Renal cortex interstitium (tissue), 11 donors: ENCODE results near the gene MTERF2. TPM values are rescaled to one million over a fixed set of nuclear protein-coding genes. Genes with fewer than 3 reads are reported as not detected.

Experiments
- DNase-seq, 11 donors: peaks; one replicate each; pipeline ENCODE4 v3.0.0-alpha.2; 2013; ENCODE audit warnings: low read depth in 9 of 11, low spot score in 4 of 11; ENCODE audit errors: extremely low read depth in 1 of 11
- polyA plus RNA-seq, 3 donors: library from polyadenylated mRNA; unstranded; fragments of 120-200 nt; gene quantifications; one replicate each; pipeline ENCODE4 v1.2.1, GENCODE V29; 2013; ENCODE audit not compliant: insufficient read length in 3 of 3

Gene MTERF2
- polyA plus RNA-seq, 3 donors: 29.5 to 34.2 (median 32.5) TPM

DNA sequence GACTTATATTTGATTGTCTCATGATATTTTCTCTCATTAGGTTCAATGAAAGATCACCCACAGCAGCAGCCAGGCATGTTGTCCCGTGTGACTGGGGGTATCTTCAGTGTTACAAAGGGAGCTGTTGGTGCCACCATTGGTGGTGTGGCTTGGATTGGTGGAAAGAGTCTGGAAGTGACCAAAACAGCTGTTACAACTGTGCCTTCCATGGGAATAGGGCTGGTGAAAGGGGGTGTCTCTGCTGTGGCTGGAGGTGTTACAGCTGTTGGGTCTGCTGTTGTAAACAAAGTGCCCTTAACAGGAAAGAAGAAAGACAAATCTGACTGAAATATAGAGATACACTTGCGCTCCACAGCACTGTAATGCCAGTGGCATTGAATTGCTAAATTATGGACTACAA lies 15.9 kb downstream of the MTERF2 start:
- no peak for DNase-seq

DNA sequence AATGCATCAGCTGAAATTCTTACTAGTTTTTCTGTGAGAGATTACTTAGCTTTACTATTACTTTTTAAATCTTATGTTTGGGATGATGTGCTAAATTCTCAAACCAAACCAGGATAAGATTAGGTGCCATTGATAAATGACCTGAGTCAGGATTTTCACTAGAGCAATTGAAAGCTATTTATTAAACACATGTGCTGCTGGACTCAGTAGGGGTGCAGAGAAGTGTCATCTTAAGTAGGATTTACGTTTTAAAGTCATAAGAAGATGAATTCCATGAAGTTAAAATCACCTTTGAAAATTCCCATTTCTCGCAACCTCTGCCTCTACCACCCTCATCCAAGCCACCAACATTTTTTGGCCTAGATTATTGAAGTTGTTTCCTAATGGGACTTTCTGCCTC lies 22.4 kb downstream of the MTERF2 start:
- DNase-seq: no peak

DNA sequence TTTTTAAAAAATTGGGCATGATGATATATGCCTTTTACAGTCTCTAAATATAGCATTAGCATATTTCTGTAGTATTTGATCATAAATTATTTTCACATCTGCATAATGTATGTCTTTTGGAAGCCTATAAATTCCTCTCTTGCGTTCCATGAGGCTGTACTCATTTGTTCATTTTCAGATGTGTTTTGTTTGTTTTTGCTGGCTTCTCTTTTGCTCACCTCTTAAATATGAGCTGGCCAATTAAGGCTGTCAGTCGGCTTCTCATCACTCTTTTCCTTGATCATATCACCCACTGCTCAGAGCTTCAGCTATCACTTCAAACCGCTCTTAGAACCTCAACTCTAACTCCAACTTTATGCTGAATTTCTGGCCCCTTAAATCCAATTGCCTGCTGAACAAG lies 24.7 kb downstream of the MTERF2 start:
- no peak for DNase-seq

DNA sequence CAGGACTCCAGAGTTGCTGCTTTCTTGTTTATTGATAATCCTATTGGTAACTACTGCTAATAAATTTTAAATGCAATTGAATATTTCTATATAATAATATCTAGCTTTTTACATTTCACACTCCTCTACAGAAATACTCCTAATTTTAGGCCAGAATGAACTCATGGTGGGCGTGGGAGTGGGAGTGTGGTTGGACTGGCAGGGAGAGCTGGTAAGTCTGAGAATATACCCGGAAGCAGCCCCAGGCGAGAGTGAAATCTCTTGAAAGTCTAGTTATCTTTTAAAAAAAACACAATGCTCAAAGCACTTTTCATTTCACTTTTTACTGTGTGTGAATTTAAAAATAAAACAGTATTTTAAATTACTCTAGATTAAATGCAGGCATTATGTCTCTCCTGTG lies 26.5 kb downstream of the MTERF2 start:
- no peak for DNase-seq

DNA sequence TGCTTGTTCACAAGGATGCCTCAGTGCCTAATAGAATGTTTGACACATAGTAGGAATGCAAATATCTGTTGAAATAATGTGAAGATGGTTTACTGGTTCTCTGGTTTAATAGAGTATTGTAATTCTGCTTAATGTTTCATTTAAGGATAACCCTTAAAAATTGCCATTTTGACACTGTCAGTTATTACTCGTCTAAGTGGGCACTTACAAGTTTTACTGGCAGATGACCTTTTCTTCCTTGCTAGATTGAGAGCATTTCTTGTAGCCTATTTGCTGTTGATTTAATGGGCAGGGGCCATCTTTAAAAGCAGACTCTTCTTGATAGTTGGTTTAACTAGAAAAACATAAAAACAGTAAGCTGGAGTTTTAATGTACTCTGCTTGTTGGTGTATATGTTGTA lies 29.4 kb downstream of the MTERF2 start:
- DNase-seq: no peak

DNA sequence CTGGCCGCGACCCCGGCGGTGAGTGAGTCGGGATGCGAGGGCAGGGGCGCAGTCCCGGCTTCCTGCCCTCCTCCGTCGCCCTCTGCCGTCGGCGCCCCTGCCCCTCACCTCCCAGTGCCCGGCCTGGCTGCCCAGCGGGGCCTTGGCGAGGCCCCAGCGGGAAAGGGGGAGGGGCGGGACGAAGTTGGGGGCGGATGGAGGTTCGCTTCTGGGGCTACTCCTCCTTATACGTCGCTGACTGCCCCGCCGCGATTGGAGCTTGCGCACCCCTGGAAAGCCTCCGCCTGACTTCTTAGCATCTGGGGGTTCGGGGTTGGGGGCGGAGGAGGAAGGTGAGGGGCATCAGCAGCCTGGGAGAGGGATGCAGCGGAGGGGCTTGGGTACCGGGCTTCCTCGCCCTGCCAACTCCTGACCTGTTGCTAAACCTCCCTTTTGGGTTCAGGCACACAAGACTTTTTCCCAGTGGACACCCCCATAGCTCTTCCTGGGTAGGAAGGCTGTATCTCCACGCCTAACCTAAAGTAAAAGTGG lies 30.8 kb downstream of the MTERF2 start:
- DNase-seq: peak in 10 of 11 donors; percentile 43 to 74 (median 60)

DNA sequence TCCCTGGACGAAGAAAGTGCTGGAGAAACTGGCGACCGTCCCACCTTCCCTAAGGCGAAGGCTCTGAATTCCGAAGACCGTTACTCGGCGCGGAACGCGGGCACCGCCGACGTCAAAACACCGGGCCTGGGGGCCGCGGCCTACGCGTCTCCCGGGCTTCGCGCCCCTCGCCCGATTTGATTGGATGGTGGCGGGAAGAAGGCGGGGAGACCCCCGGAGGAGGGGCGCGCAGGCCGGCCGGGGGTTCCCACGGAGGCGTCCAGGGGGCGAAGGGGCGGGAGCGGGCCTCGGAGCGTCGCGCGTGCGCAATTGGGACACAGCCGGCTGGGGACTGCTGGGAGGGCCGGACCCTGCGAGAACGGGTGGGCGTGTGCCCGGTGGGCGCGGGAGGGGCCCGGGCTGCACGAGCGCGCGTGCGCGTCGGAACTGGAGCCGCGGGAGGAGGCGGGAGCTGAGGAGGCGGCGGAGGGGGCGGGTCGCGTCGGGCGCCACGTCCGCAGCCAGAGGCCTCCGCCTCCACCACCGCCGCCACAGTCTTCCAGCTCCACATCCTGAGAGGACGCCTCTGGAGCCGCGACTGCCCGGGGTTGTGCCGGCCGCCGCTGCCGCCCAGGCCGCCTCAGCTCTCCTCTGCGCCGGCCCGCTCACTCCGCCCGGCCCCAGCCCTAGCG lies 31.4 kb downstream of the MTERF2 start, which contains the start of gene TMEM263:
Gene TMEM263 (plus strand): TSS at position 531 of the 671 bp plus-strand sequence. CDS start 11,210 bp downstream, outside the sequence.
- DNase-seq: peak; percentile 86 to 97 (median 96)

DNA sequence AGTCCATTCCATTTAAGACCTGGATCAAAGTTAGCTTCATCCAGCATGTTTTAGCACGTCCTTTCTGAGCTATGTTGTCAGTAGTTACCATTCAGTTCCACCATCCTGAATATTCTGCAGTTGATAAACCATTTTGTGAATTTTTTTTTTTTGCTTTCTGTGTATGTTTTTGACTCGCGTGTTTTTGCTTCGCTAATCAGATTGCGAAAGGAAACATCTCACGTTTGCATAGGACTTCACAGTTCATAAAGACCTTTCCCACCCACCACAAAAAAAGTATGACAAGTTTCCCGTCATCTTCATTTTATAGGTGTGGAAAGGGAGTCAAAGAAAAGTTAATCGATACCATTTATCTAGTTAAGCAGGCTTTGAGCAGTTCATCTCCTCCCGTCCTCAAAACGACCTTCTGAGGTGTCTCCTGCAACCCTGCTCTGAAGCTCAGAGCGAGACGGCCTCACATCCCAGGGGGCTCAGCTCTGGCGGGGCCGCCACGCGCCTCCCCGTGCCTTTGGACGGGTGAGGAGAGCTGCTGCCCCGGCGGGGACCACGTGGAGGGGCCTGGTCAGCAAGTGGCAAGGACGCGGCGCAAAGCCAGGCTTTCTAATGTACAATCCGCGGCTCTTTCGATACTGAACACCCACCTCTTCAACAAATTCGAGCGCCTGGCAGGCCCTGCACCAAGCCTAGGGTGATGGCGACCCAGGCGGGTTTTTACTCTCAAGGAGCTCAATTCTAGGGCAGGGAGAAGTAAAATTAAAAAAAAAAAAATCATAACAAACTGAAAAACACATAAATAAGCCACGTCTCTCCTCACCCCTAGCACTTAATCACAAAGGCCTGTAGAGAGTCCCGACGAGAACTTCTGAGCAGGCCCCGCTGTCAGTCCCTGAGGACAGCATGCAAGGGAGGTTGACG lies 32.2 kb downstream of the MTERF2 start:
- DNase-seq: no peak

DNA sequence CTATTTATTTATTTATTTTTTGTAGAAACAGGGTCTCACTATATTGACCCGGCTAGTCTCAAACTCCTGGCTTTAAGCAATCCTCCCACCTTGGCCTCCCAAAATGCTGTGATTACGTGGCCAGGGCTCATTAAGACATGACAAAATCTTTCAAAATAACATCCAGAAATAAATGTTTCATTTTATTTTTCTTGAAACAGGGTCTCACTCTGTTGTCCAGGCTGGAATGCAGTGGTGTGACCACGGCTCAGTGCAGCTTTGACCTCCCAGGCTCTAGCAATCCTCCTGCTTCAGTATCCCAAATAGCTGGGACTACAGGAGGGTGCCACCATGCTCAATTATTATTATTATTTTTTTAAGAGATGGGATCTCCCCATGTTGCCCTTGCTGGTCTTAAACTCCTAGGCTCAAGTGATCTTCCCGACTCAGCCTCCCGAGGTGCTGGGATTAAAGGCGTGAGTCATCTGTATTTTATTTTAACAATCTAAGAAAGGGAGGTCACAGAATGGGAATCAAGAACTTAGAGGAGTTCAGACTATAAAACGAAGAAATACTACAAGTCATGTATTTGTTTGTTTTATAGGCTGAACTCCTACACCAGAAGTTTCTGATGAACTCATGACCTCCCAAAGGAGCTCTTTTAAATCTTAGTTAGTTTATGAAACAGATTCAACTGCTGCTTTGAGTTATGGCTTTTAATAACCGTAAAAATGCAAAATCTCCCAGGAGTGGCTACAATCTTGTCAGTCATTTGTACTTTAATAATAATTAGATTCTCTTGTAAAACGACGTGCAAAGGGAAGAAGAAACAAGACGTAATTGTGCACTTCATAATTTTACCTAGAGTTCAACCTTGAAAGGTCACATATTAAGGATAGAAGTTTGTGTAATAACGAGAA lies 33.3 kb downstream of the MTERF2 start:
- no peak for DNase-seq

DNA sequence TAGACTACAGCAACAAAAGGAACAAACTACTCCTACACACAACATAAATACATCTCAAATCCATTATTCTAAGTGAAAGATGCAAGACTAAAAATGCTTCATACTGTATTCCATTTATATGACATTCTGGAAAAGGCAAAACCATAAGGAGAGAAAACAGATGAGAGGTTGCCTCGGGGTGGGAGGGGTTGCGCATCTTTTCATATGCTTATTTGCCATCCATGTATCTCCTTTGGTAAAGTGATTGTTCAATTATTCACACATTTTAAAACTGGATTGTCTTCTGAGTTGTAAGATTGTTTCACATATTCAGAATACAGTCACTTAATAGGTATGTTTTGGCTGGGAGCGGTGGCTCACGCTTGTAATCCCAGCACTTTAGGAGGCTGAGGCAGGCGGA lies 36.4 kb downstream of the MTERF2 start:
- no peak for DNase-seq

DNA sequence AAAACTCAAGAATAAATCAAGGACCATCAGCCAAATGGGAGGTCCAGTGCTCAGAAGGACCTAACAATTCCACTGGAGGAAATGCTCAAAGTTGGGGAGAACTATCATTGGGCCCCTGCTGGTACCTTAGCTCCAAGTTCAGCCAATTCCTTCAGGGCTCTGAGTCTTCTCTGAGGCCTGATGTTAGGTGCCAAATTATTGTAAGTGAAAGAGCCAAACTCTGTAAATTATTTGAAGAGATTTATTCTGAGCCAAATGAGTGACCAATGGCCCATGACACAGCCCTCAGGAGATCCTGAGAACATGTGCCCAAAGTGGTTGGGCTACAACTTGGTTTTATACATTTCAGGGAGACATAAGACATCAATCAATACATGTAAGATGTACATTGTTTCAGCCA lies 39.5 kb downstream of the MTERF2 start:
- no peak for DNase-seq

DNA sequence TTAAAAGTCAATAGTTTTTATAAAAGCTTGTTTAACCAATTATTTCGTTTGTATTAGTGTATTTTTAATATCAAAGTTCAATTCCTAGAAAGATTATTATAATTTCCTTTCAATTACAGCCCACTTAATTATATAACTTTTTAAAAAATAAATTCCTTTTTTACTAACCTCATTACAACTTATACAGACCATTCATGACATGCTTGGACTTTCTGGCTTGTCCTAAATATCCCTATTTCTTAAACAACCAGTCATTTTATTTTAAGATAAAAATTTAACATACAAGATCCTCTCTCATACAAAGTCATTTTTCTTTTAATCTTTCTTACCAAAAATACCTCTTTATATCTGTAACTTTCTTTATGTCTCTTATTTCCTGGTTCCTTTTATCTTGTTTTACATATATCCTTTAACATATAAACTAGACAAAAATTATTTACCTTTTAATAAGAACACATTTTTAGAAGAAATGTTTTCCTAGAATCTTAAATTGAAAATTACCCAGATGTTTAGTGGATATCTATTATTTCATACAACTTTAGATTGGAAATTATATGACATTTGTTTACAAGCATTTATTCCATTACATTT lies 41.6 kb downstream of the MTERF2 start:
- DNase-seq: no peak

DNA sequence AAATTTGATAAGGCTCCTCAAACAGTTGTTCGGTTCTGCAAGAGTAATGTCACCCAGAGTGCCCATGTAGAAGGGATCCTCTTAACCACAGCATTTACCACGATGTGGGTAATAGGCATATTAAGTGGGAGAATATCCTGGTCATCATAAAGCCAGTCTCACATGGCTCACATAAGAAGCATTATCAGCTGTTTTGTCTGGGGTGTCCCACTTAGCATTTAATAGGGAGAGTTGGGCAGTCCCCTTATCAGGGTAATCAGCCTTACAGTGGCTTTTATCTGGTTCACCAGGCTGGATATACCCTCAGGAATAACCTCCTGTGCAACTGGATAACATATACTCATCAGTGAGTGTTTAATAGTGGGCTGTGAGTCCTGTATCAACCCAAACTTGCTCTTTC lies 44.2 kb downstream of the MTERF2 start:
- no peak for DNase-seq

DNA sequence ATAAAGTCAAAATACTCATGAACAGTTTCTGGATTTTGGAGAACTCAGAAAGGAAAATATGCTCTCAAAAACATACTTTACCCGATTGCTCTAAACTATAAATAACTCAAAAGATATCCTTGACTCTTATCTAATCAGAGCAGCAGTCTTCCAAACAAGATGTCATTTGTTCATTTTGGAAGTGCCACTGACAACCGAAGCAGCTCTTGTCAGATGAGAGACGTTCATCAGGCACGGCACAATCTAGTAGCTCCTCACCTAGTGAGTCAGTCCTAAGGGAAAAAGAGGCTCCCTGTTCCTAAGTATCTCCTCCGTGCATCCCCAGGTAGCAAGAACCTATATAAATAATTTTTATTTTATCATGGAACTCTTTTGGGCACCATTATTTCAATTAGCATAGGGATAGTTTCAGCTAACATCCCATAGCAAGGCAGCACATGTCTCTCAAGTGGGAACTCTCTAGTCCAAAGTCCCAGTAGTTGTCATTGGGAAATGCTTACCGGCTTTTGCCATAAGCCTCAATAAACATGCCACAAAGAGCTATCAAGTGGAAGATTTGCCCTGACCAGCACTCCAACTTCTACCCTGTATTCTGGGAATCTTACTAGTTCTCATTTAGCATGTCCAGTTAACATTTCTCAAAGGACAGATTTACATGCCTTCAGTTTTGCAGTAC lies 45.3 kb downstream of the MTERF2 start:
- no peak for DNase-seq

DNA sequence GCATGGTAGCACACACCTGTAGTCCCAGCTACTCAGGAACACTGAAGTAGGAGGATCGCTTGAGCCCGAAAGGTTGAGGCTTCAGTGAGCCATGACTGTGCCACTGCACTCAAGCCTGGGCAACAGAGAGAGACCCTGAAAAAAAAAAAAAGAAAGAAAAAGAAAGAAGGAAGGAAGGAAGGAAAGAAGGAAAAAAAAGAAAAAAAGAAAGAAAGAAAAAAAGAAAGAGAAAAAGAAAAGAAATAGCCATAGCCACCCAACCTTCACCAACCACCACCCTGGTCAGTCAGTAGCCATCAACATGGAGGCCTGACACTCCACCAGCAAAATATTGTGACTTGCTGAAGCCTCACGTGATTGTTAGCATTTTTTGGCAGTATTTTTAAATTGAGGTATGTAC lies 52.7 kb downstream of the MTERF2 start:
- no peak for DNase-seq
